SK-N-SH (cell line): ENCODE results near the gene MRPS22.

ENCODE experiments used
- EZH2phosphoT487 ChIP-seq: fragments of 200-600 bp; sonication (generic); IDR thresholded peaks from 2 replicates; pipeline ENCODE4 v1.6.1; 2017; ENCODE audit warnings: low read depth, mixed run types, mild to moderate bottlenecking, antibody characterized with exemption, moderate library complexity, borderline replicate concordance
- GABPA ChIP-seq: IDR thresholded peaks from 2 replicates; pipeline ENCODE4 v1.4.0; 2012; ENCODE audit warnings: low read depth, mild to moderate bottlenecking
- POLR2AphosphoS5 ChIP-seq: IDR thresholded peaks from 2 replicates; pipeline ENCODE4 v1.6.1; 2012; ENCODE audit warnings: low read depth, low read length
- TCF12 ChIP-seq: IDR thresholded peaks from 2 replicates; pipeline ENCODE4 v1.4.0; 2012

- no peak for TF ChIP-seq GABPA
- TF ChIP-seq EZH2phosphoT487, result no peak
- TF ChIP-seq TCF12, result no peak
- no peak for TF ChIP-seq POLR2AphosphoS5
Measured at GRCh38 chr3:139301654-139302053, 42.2 kb upstream of the MRPS22 start.
